Kidney (tissue), 14 donors: ENCODE data around the gene CACNB2. TPM values are rescaled to one million over a fixed set of nuclear protein-coding genes. Genes with fewer than 3 reads are reported as not detected.

Experiments
- DNase-seq, 5 donors: peaks; one replicate each; pipeline ENCODE4 v3.0.0-alpha.2; 2013 to 2020
- FAIRE-seq: peaks from 2 replicates; lab custom pipeline; 2012; peaks lifted over from hg19 to GRCh38; lab: Jason Lieb, UNC
- H3K27ac ChIP-seq, 2 donors: one replicate each; pipeline ENCODE4 v1.7.0; 2013; ENCODE audit warnings: low read depth in 2 of 2, low read length in 2 of 2, inconsistent platforms in 1 of 2
- H3K27me3 ChIP-seq: one replicate; pipeline ENCODE4 v1.7.1; 2013; ENCODE audit warnings: low read length, inconsistent platforms; ENCODE audit not compliant: control insufficient read depth, insufficient read depth
- H3K36me3 ChIP-seq, 3 donors: one replicate each; pipeline versions ENCODE4 v1.7.0 to v1.7.1; 2013; ENCODE audit warnings: low read length in 3 of 3, control low read depth in 1 of 3, inconsistent platforms in 1 of 3; ENCODE audit not compliant: insufficient read depth in 3 of 3, control insufficient read depth in 2 of 3
- H3K4me1 ChIP-seq, 3 donors: one replicate each; pipeline versions ENCODE4 v1.7.0 to v1.7.1; 2013; ENCODE audit warnings: low read length in 3 of 3, inconsistent platforms in 1 of 3, low read depth in 1 of 3; ENCODE audit not compliant: control insufficient read depth in 2 of 3, insufficient read depth in 2 of 3
- H3K4me3 ChIP-seq, 3 donors: one replicate each; pipeline versions ENCODE4 v1.7.0 to v1.8.1; 2013; ENCODE audit warnings: low read length in 3 of 3, control low read depth in 1 of 3, inconsistent platforms in 1 of 3
- H3K9ac ChIP-seq, 3 donors: one replicate each; pipeline versions ENCODE4 v1.7.0 to v1.7.1; 2013; ENCODE audit warnings: low read length in 3 of 3, control low read depth in 1 of 3, inconsistent platforms in 1 of 3
- H3K9me3 ChIP-seq, 3 donors: one replicate each; pipeline versions ENCODE4 v1.7.0 to v1.7.1; 2013; ENCODE audit warnings: low read length in 3 of 3, control low read depth in 1 of 3, inconsistent platforms in 1 of 3; ENCODE audit not compliant: control insufficient read depth in 2 of 3, insufficient read depth in 1 of 3
- CTCF ChIP-seq: IDR thresholded peaks from 3 replicates; pipeline ENCODE4 v1.5.1; 2012; ENCODE audit warnings: mild to moderate bottlenecking, moderate library complexity, borderline replicate concordance; ENCODE audit not compliant: insufficient read depth; ENCODE audit errors: extremely low read depth
- intact Hi-C: fragments of 100-400 bp; cut with DNase I; formaldehyde crosslinking; loops from one replicate; pipeline ENCODE4 v1.11.1; 2022
- polyA plus RNA-seq: library from polyadenylated mRNA; stranded (reverse); fragments of 350-450 nt; fragmentation: Illumina TruSeq; extraction: RNeasy Lipid Tissue Mini Kit (QIAGEN cat#74804); gene quantifications from one replicate; pipeline ENCODE4 v1.2.3, GENCODE V29; 2014; ENCODE audit warnings: low read depth, low replicate concordance; ENCODE audit not compliant: insufficient read depth
- total RNA-seq: library from RNA; stranded (reverse); fragmentation: NEBNext Ultra II Directional; extraction: Animal tissue kit (Norgen Biotek cat#: 25700); gene quantifications from one replicate; pipeline ENCODE4 v1.2.1, GENCODE V29; 2021
- donor health status: control.
- donor health status: control.
- donor health status: control.
- donor health status: control.
- donor health status: control.
- donor health status: DM: yes; HTN: yes; CAD: no.
- donor health status: Normal renal cell carcinoma (clear cell type).

CACNB2 gene
- total and polyA plus RNA-seq, 2 donors from 2014 or later = 2.8 TPM

- no peak for TF ChIP-seq CTCF
- no peak for FAIRE-seq
- intact Hi-C loops = no loop called here
Observed at GRCh38 chr10:18134921-18135320, 5.3 kb upstream of the CACNB2 start.

GRCh38 chr10:18136073-18136791, 4.0 kb upstream of the CACNB2 start:
- Histone ChIP-seq H3K9ac (no peak overlapping the region), H3K27ac (no peak overlapping the region), H3K4me1 (no peaks in the 10 kb centered on the region), H3K4me3 (no peak overlapping the region), H3K9me3 (no peaks in the 10 kb centered on the region), H3K27me3 (no peaks in the 10 kb centered on the region), H3K36me3 (no peaks in the 10 kb centered on the region)
- intact Hi-C loops = no loop called here
- no peak for TF ChIP-seq CTCF
- no peak for DNase-seq
- FAIRE-seq = no peak

More at GRCh38 chr10:18134921-18135320, 5.3 kb upstream of the CACNB2 start:
- H3K27me3 ChIP-seq = no peaks in the 10 kb centered on the region
- H3K27ac ChIP-seq = no peak overlapping the region
- DNase-seq = no peak
- no peaks in the 10 kb centered on the region for H3K9me3 ChIP-seq
- no peak overlapping the region for H3K4me3 ChIP-seq
- no peaks in the 10 kb centered on the region for H3K36me3 ChIP-seq
- H3K9ac ChIP-seq = no peak overlapping the region
- no peaks in the 10 kb centered on the region for H3K4me1 ChIP-seq

GRCh38 chr10:18137111-18137510, 3.1 kb upstream of the CACNB2 start:
- no peaks in the 10 kb centered on the region for H3K9me3 ChIP-seq
- no peak for TF ChIP-seq CTCF
- H3K9ac ChIP-seq = no peak overlapping the region
- no peaks in the 10 kb centered on the region for H3K27me3 ChIP-seq
- FAIRE-seq (no peak), DNase-seq (no peak)
- H3K4me1 ChIP-seq = no peaks in the 10 kb centered on the region
- no peaks in the 10 kb centered on the region for H3K36me3 ChIP-seq
- intact Hi-C loops = no loop called here
- no peak overlapping the region for H3K27ac ChIP-seq
- H3K4me3 ChIP-seq = no peak overlapping the region
